Hepatocyte (in vitro differentiated cells): ENCODE results near the gene ATP2C2.

Source experiments
- CTCF ChIP-seq: fragments of 200-600 bp; sonication (generic); IDR thresholded peaks from 2 replicates; pipeline ENCODE4 v1.5.1; 2016; ENCODE audit warnings: antibody characterized with exemption, mild to moderate bottlenecking; ENCODE audit not compliant: poor library complexity
- EZH2 ChIP-seq: fragments of 200-600 bp; sonication (generic); IDR thresholded peaks from 2 replicates; pipeline ENCODE4 v1.6.1; 2016; ENCODE audit warnings: antibody characterized with exemption, mild to moderate bottlenecking, borderline replicate concordance
- EZH2phosphoT487 ChIP-seq: fragments of 200-600 bp; sonication (generic); IDR thresholded peaks from one replicate; pipeline ENCODE4 v1.6.1; 2018; ENCODE audit warnings: antibody characterized with exemption, mild to moderate bottlenecking, low read depth, moderate library complexity; ENCODE audit not compliant: unreplicated experiment, severe bottlenecking

GRCh38 chr16:84331998-84332780 lies 36.1 kb upstream of the ATP2C2 start:
- no peak for TF ChIP-seq EZH2phosphoT487
- TF ChIP-seq CTCF = no peak
- no peak for TF ChIP-seq EZH2
